Left lung (tissue), 10 donors: ENCODE results near the gene INIP. TPM values are rescaled to one million over a fixed set of nuclear protein-coding genes. Genes with fewer than 3 reads are reported as not detected.
A peak's percentile ranks its signal among the peaks of the same experiment; 100 is the strongest.

Experiments used
- ATAC-seq: fragments of 200-7000 bp; cut with Tn5 transposase; one replicate; pipeline ENCODE4 v1.9.1; 2020; ENCODE audit warnings: moderate library complexity
- DNase-seq, 4 donors: peaks; one replicate each; pipeline ENCODE4 v3.0.0-alpha.2; 2013 to 2020
- H3K27ac ChIP-seq, 2 donors: fragments of 200-600 bp; sonication (generic) in 1 of 2; one replicate each; pipeline versions ENCODE4 v1.5.0 to v1.8.0; 2020 to 2021
- H3K27me3 ChIP-seq, 2 donors: fragments of 200-600 bp; sonication (generic) in 1 of 2; one replicate each; pipeline versions ENCODE4 v1.5.0 to v1.8.0; 2020 to 2021
- H3K36me3 ChIP-seq, 2 donors: fragments of 200-600 bp; sonication (generic) in 1 of 2; one replicate each; pipeline versions ENCODE4 v1.5.0 to v1.8.0; 2020 to 2021
- H3K4me1 ChIP-seq, 2 donors: fragments of 200-600 bp; one replicate each; pipeline ENCODE4 v1.8.0; 2021
- H3K4me3 ChIP-seq, 2 donors: fragments of 200-600 bp; sonication (generic) in 1 of 2; one replicate each; pipeline versions ENCODE4 v1.5.0 to v1.8.0; 2020 to 2021; ENCODE audit warnings: mild to moderate bottlenecking in 1 of 2
- H3K9me3 ChIP-seq, 2 donors: fragments of 200-600 bp; sonication (generic) in 1 of 2; one replicate each; pipeline versions ENCODE4 v1.5.0 to v1.8.0; 2020 to 2021
- CTCF ChIP-seq, 2 donors: fragments of 200-600 bp; sonication (generic) in 1 of 2; IDR thresholded peaks; one replicate each; pipeline versions ENCODE4 v1.5.0 to v1.8.0; 2021; ENCODE audit warnings: antibody characterized with exemption in 2 of 2
- intact Hi-C, 2 donors: fragments of 100-400 bp; cut with DNase I; formaldehyde crosslinking; loops; one replicate each; pipeline versions ENCODE4 v1.11.2 to v1.14.2; 2022
- polyA plus RNA-seq, 6 donors: library from polyadenylated mRNA; unstranded; fragments of 120-200 nt; gene quantifications; one replicate each; pipeline ENCODE4 v1.2.1, GENCODE V29; 2013; ENCODE audit not compliant: insufficient read length in 6 of 6
- total RNA-seq, 2 donors: library from RNA; stranded (reverse); fragmentation: NEBNext Ultra II Directional; extraction: Animal tissue kit (Norgen Biotek cat#: 25700); gene quantifications; one replicate each; pipeline ENCODE4 v1.2.1, GENCODE V29; 2021
- donor health status: DM: no; HTN: yes; CAD: no.
- donor health status: DM: no; HTN: no; CAD: no.

The INIP gene
- total and polyA plus RNA-seq, 8 donors, result 22.8 to 41.3 (median 33.4) TPM

- H3K9me3 ChIP-seq, result no peaks in the 10 kb centered on the region
- DNase-seq (no peak), ATAC-seq (peak; percentile 59)
- H3K36me3 ChIP-seq, result peaks cover 0 to 6% of the 10 kb centered on the region in 2 donors
- peak overlapping the region; percentile 85 to 91 for H3K27ac ChIP-seq
- peaks cover 34 to 76% of the 10 kb centered on the region in 2 donors for H3K4me1 ChIP-seq
- H3K27me3 ChIP-seq, result no peaks in the 10 kb centered on the region
- peak overlapping the region in 1 of 2 donors; percentile 83 for H3K4me3 ChIP-seq
- intact Hi-C loops, result no loop called here
- TF ChIP-seq CTCF (IDR thresholded peaks at IDR 0.05), result no peak
Observed at GRCh38 chr9:112755675-112756074, 37.8 kb upstream of the INIP start.

GRCh38 chr9:112755016-112755427 lies 37.1 kb upstream of the INIP start:
- DNase-seq (no peak), ATAC-seq (peak; percentile 7)
- H3K4me1 ChIP-seq, result peaks cover 34 to 73% of the 10 kb centered on the region in 2 donors
- intact Hi-C loops, result no loop called here
- peaks cover 0 to 6% of the 10 kb centered on the region in 2 donors for H3K36me3 ChIP-seq
- no peaks in the 10 kb centered on the region for H3K9me3 ChIP-seq
- H3K4me3 ChIP-seq, result peak overlapping the region in 1 of 2 donors; percentile 83
- H3K27me3 ChIP-seq, result no peaks in the 10 kb centered on the region
- no peak for TF ChIP-seq CTCF (IDR thresholded peaks at IDR 0.05)
- H3K27ac ChIP-seq, result peak overlapping the region; percentile 85 to 91

GRCh38 chr9:112754578-112754977 lies 36.7 kb upstream of the INIP start:
- TF ChIP-seq CTCF (IDR thresholded peaks at IDR 0.05), result no peak
- Histone ChIP-seq H3K36me3 (peaks cover 0 to 6% of the 10 kb centered on the region in 2 donors), H3K27ac (peak overlapping the region; percentile 85 to 91), H3K4me3 (peak overlapping the region in 1 of 2 donors; percentile 83), H3K9me3 (no peaks in the 10 kb centered on the region), H3K4me1 (peaks cover 38 to 76% of the 10 kb centered on the region in 2 donors), H3K27me3 (no peaks in the 10 kb centered on the region)
- ATAC-seq (peak; percentile 4), DNase-seq (no peak)
- intact Hi-C loops, result no loop called here

GRCh38 chr9:112753725-112754124 lies 35.8 kb upstream of the INIP start:
- Histone ChIP-seq H3K27me3 (no peaks in the 10 kb centered on the region), H3K9me3 (no peaks in the 10 kb centered on the region), H3K36me3 (peaks cover 0 to 6% of the 10 kb centered on the region in 2 donors), H3K4me1 (peaks cover 39 to 81% of the 10 kb centered on the region in 2 donors), H3K4me3 (peak overlapping the region in 1 of 2 donors; percentile 83), H3K27ac (peak overlapping the region; percentile 85 to 91)
- peak; percentile 9 for ATAC-seq
- no peak for TF ChIP-seq CTCF (IDR thresholded peaks at IDR 0.05)
- intact Hi-C loops, result no loop called here
- no peak for DNase-seq

GRCh38 chr9:112752334-112753125 lies 34.6 kb upstream of the INIP start:
- Histone ChIP-seq H3K4me1 (peaks cover 39 to 72% of the 10 kb centered on the region in 2 donors), H3K36me3 (no peaks in the 10 kb centered on the region), H3K4me3 (peak overlapping the region; percentile 83 to 98), H3K9me3 (no peaks in the 10 kb centered on the region), H3K27ac (peak overlapping the region; percentile 85 to 91), H3K27me3 (no peaks in the 10 kb centered on the region)
- no peak for TF ChIP-seq CTCF (IDR thresholded peaks at IDR 0.05)
- intact Hi-C loops, result no loop called here
- DNase-seq (no peak), ATAC-seq (peak; percentile 2)
